Neural cell (in vitro differentiated cells): Measurements from ENCODE around the gene STRA6. TPM values are rescaled to one million over a fixed set of nuclear protein-coding genes. Genes with fewer than 3 reads are reported as not detected.

ENCODE experiments used
- H2AFZ ChIP-seq: fragments of 200-600, 300-800 bp; sonication (generic), shearing (Covaris generic); 2 replicates; pipeline ENCODE4 v1.6.0; 2014; ENCODE audit warnings: low read depth, mild to moderate bottlenecking, antibody characterized with exemption, low read length, moderate library complexity
- H3F3A ChIP-seq: fragments of 200-600 bp; shearing (Covaris generic); 2 replicates; pipeline ENCODE4 v1.6.1; 2016; ENCODE audit warnings: mild to moderate bottlenecking, moderate library complexity, mixed read lengths, antibody characterized with exemption, low read length; ENCODE audit not compliant: insufficient read depth, poor library complexity, severe bottlenecking
- H3K27ac ChIP-seq: fragments of 200-600, 300-800 bp; sonication (generic), shearing (Covaris generic); 2 replicates; pipeline ENCODE4 v1.5.1; 2014; ENCODE audit warnings: mild to moderate bottlenecking, low read length, moderate library complexity
- H3K27me3 ChIP-seq: fragments of 300-800, 200-600 bp; sonication (generic), shearing (Covaris generic); 2 replicates; pipeline ENCODE4 v1.6.0; 2014; ENCODE audit warnings: mild to moderate bottlenecking, low read depth, low read length, moderate library complexity; ENCODE audit not compliant: insufficient read depth
- H3K36me3 ChIP-seq: fragments of 300-800, 200-600 bp; sonication (generic), shearing (Covaris generic); 2 replicates; pipeline ENCODE4 v1.5.1; 2014; ENCODE audit warnings: mild to moderate bottlenecking, antibody characterized with exemption, low read length, moderate library complexity; ENCODE audit not compliant: insufficient read depth
- H3K4me2 ChIP-seq: fragments of 300-800, 200-600 bp; sonication (generic), shearing (Covaris generic); 2 replicates; pipeline ENCODE4 v1.6.0; 2014; ENCODE audit warnings: mild to moderate bottlenecking, low read length
- H3K4me3 ChIP-seq: fragments of 300-800, 200-600 bp; sonication (generic), shearing (Covaris generic); 2 replicates; pipeline ENCODE4 v1.5.1; 2014; ENCODE audit warnings: mild to moderate bottlenecking, low read length, moderate library complexity
- H3K79me2 ChIP-seq: fragments of 200-600 bp; shearing (Covaris generic); replicated peaks from 2 replicates; pipeline ENCODE4 v1.6.0; 2014; ENCODE audit warnings: mild to moderate bottlenecking, low read length, moderate library complexity; ENCODE audit not compliant: insufficient read depth
- H3K9ac ChIP-seq: fragments of 300-800, 200-600 bp; sonication (generic), shearing (Covaris generic); 2 replicates; pipeline ENCODE4 v1.6.1; 2016; ENCODE audit warnings: mild to moderate bottlenecking, low read length, mixed read lengths
- H3K9me2 ChIP-seq: fragments of 200-600 bp; shearing (Covaris generic); 2 replicates; pipeline ENCODE4 v1.6.1; 2016; ENCODE audit warnings: mild to moderate bottlenecking, low read length, mixed read lengths; ENCODE audit not compliant: insufficient read depth
- H3K9me3 ChIP-seq: fragments of 200-600, 300-800 bp; sonication (generic), shearing (Covaris generic); 2 replicates; pipeline ENCODE4 v1.6.1; 2016; ENCODE audit warnings: mild to moderate bottlenecking, mixed run types, low read length, moderate library complexity, mixed read lengths
- H4K20me1 ChIP-seq: fragments of 200-600 bp; shearing (Covaris generic); 2 replicates; pipeline ENCODE4 v1.6.1; 2016; ENCODE audit warnings: mild to moderate bottlenecking, mixed run types; ENCODE audit not compliant: insufficient read depth
- CTCF ChIP-seq: fragments of 450-650 bp; IDR thresholded peaks from 2 replicates; pipeline ENCODE4 v1.5.1; 2014; ENCODE audit warnings: antibody characterized with exemption, mild to moderate bottlenecking, moderate library complexity; ENCODE audit not compliant: poor library complexity, severe bottlenecking
- EP300 ChIP-seq: fragments of 450-650 bp; conservative IDR thresholded peaks from 2 replicates; pipeline ENCODE4 v1.6.1; 2014; ENCODE audit warnings: antibody characterized with exemption, mild to moderate bottlenecking, moderate library complexity; ENCODE audit not compliant: poor library complexity, severe bottlenecking
- EZH2 ChIP-seq: fragments of 200-600, 300-800 bp; shearing (Covaris generic), sonication (generic); IDR thresholded peaks from 2 replicates; pipeline ENCODE4 v1.6.1; 2014; ENCODE audit warnings: antibody characterized with exemption, low read length, borderline replicate concordance, mild to moderate bottlenecking; ENCODE audit not compliant: insufficient read depth, poor library complexity, severe bottlenecking
- MXI1 ChIP-seq: fragments of 450-650 bp; conservative IDR thresholded peaks from 2 replicates; pipeline ENCODE4 v1.6.1; 2014; ENCODE audit warnings: antibody characterized with exemption, mild to moderate bottlenecking; ENCODE audit not compliant: poor library complexity, severe bottlenecking
- POLR2AphosphoS5 ChIP-seq: IDR thresholded peaks from 2 replicates; pipeline ENCODE4 v1.6.1; 2012
- RAD21 ChIP-seq: fragments of 450-650 bp; conservative IDR thresholded peaks from 2 replicates; pipeline ENCODE4 v1.6.1; 2014; ENCODE audit warnings: antibody characterized with exemption, mild to moderate bottlenecking, moderate library complexity
- SMC3 ChIP-seq: fragments of 450-650 bp; conservative IDR thresholded peaks from 2 replicates; pipeline ENCODE4 v1.6.1; 2014; ENCODE audit warnings: antibody characterized with exemption, mild to moderate bottlenecking, moderate library complexity; ENCODE audit not compliant: poor library complexity
- TAF1 ChIP-seq: IDR thresholded peaks from 2 replicates; pipeline ENCODE4 v1.6.1; 2012; ENCODE audit warnings: low read depth
- polyA plus RNA-seq: library from polyadenylated mRNA; depleted of rRNA; stranded (reverse); fragments of >200 nt; gene quantifications from 2 replicates; pipeline ENCODE4 v1.2.3, GENCODE V29; 2014
- TF ChIP-seq, protein P1 (sequence below): IDR thresholded peaks from 2 replicates; pipeline ENCODE4 v1.6.1; 2012; ENCODE audit warnings: borderline replicate concordance

The STRA6 gene
- polyA plus RNA-seq, 1 donor from 2014 or later: 4.4 TPM

DNA sequence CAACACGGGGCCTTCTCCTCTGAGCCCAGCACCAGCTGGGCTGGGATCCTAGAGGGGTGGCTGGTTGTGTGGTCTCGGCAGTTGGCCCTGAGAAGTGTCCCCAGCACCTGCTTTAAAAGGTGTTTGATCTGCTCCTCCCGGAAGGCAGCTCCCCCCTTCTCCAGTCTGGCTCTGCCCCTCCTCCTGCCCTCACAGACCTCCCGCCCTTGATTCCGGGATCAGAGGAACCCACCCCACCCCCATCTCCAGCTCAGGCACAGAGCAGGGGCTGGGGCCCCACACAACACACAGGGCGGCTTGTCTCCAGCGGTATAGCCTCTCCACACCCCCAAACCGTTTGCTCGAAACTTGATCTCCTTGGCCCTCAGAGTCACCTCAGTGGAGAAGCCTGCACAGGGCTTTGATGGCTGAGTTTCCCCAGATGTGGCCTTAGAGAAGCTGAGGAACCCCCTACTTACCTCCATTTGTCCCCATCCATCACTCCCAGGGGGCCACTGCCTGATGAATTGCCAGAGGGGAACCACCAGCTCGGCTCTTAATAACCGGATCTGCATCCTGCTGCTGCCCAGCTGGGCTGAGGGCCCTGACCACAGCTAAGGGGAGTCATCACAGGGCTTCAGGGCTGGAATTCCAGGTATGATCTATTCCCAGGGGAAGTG lies 6.4 kb upstream of the STRA6 start:
- Histone ChIP-seq H3K36me3 (no peaks in the 10 kb centered on the region), H3K4me3 (no peak overlapping the region), H3K79me2 (no peaks in the 10 kb centered on the region), H3K27me3 (no peaks in the 10 kb centered on the region), H4K20me1 (no peaks in the 10 kb centered on the region), H3F3A (peaks cover 4% of the 10 kb centered on the region), H3K27ac (no peak overlapping the region), H3K9me2 (no peaks in the 10 kb centered on the region), H3K9ac (peak overlapping the region; percentile 19), H3K4me2 (no peak overlapping the region), H2AFZ (peak overlapping the region; percentile 13), H3K9me3 (no peaks in the 10 kb centered on the region)
- TF ChIP-seq TAF1 (no peak), RAD21 (no peak), MXI1 (no peak), SMC3 (no peak)

DNA sequence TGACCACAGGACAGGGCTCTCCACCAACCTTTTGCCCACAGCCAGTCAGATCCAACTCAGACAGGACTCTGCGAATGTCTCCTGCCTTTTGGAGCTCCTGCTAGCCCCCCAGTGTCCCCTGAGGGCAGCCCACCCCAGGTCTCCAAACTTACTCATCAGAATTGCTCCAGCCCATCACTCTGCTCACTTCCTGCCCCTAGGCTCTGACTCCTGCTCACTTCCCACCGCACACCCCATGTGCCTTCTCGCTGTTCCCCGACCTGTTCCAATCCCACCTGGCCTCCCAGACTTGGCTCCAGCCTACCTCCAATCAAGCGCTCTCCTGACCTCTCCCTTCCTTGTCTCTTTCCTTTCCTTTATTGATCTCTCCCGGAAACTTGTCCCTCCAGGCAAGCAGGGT lies 5.9 kb upstream of the STRA6 start:
- no peak overlapping the region for H3K4me2 ChIP-seq
- H3K9ac ChIP-seq: peak overlapping the region; percentile 19
- H3K27me3 ChIP-seq: no peaks in the 10 kb centered on the region
- H2AFZ ChIP-seq: peak overlapping the region; percentile 13
- H3K9me3 ChIP-seq: no peaks in the 10 kb centered on the region
- no peaks in the 10 kb centered on the region for H3K9me2 ChIP-seq
- H3K79me2 ChIP-seq: no peaks in the 10 kb centered on the region
- H3K4me3 ChIP-seq: no peak overlapping the region
- peaks cover 4% of the 10 kb centered on the region for H3F3A ChIP-seq
- H3K27ac ChIP-seq: no peak overlapping the region
- TF ChIP-seq TAF1: no peak
- no peak for TF ChIP-seq CTCF
- TF ChIP-seq EZH2: no peak
- TF ChIP-seq RAD21: no peak
- TF ChIP-seq SMC3: no peak
- TF ChIP-seq EP300: no peak
- TF ChIP-seq MXI1: no peak
- TF ChIP-seq, protein P1, sequence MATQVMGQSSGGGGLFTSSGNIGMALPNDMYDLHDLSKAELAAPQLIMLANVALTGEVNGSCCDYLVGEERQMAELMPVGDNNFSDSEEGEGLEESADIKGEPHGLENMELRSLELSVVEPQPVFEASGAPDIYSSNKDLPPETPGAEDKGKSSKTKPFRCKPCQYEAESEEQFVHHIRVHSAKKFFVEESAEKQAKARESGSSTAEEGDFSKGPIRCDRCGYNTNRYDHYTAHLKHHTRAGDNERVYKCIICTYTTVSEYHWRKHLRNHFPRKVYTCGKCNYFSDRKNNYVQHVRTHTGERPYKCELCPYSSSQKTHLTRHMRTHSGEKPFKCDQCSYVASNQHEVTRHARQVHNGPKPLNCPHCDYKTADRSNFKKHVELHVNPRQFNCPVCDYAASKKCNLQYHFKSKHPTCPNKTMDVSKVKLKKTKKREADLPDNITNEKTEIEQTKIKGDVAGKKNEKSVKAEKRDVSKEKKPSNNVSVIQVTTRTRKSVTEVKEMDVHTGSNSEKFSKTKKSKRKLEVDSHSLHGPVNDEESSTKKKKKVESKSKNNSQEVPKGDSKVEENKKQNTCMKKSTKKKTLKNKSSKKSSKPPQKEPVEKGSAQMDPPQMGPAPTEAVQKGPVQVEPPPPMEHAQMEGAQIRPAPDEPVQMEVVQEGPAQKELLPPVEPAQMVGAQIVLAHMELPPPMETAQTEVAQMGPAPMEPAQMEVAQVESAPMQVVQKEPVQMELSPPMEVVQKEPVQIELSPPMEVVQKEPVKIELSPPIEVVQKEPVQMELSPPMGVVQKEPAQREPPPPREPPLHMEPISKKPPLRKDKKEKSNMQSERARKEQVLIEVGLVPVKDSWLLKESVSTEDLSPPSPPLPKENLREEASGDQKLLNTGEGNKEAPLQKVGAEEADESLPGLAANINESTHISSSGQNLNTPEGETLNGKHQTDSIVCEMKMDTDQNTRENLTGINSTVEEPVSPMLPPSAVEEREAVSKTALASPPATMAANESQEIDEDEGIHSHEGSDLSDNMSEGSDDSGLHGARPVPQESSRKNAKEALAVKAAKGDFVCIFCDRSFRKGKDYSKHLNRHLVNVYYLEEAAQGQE: no peak
- no peak for TF ChIP-seq POLR2AphosphoS5
- H3K36me3 ChIP-seq: no peaks in the 10 kb centered on the region
- H4K20me1 ChIP-seq: no peaks in the 10 kb centered on the region
